Upper lobe of left lung (tissue), 6 donors: ENCODE results near the gene NTN1. TPM values are rescaled to one million over a fixed set of nuclear protein-coding genes. Genes with fewer than 3 reads are reported as not detected.

Experiments used
- ATAC-seq, 2 donors: fragments of 200-7000 bp; cut with Tn5 transposase; one replicate each; pipeline ENCODE4 v1.9.1; 2022; ENCODE audit warnings: mild to moderate bottlenecking in 2 of 2, moderate library complexity in 2 of 2; ENCODE audit not compliant: low FRiP score in 2 of 2
- DNase-seq, 2 donors: peaks; one replicate each; pipeline ENCODE4 v3.0.0-alpha.2; 2019 to 2020
- H3K27ac ChIP-seq, 4 donors: fragments of 200-600 bp; sonication (generic); one replicate each; pipeline ENCODE4 v1.5.1; 2016 to 2019
- H3K27me3 ChIP-seq, 4 donors: fragments of 200-600 bp; sonication (generic); one replicate each; pipeline ENCODE4 v1.5.1; 2017 to 2019
- H3K36me3 ChIP-seq, 4 donors: fragments of 200-600 bp; sonication (generic); one replicate each; pipeline ENCODE4 v1.5.1; 2016 to 2019
- H3K4me1 ChIP-seq, 4 donors: fragments of 200-600 bp; sonication (generic); one replicate each; pipeline ENCODE4 v1.5.1; 2018 to 2019
- H3K4me3 ChIP-seq, 4 donors: fragments of 200-600 bp; sonication (generic); one replicate each; pipeline ENCODE4 v1.5.1; 2017 to 2019; ENCODE audit warnings: mild to moderate bottlenecking in 2 of 4, moderate library complexity in 1 of 4
- H3K9me3 ChIP-seq, 4 donors: fragments of 200-600 bp; sonication (generic); one replicate each; pipeline ENCODE4 v1.5.1; 2018 to 2019
- EP300 ChIP-seq, 4 donors: sonication (generic); formaldehyde crosslinking; IDR thresholded peaks; one replicate each; pipeline ENCODE4 v1.5.1; 2017; ENCODE audit warnings: antibody characterized with exemption in 4 of 4, control low read depth in 2 of 4
- POLR2A ChIP-seq, 4 donors: fragments of 450-650 bp; IDR thresholded peaks; one replicate each; pipeline ENCODE4 v1.5.1; 2016 to 2017; ENCODE audit warnings: antibody characterized with exemption in 4 of 4, mild to moderate bottlenecking in 2 of 4
- POLR2AphosphoS5 ChIP-seq, 2 donors: sonication (generic); formaldehyde crosslinking; IDR thresholded peaks; one replicate each; pipeline ENCODE4 v1.5.1; 2017; ENCODE audit warnings: antibody characterized with exemption in 2 of 2
- WGBS, 2 donors: methylation state at CpG; one replicate each; pipeline ENCODE4 v1.1.5; 2017 to 2018; 5-methylcytosine and 5-hydroxymethylcytosine counted together
- total RNA-seq, 6 donors: library from RNA; depleted of rRNA in 4 of 6; stranded (reverse); fragments of >200 nt in 4 of 6; gene quantifications; one replicate each; pipeline versions ENCODE4 v1.1.0 to v1.2.1, GENCODE V29; 2016 to 2021
- TF ChIP-seq, protein P1 (sequence below), 6 experiments: fragments of 450-650 bp in 4 of 6; fragments of 200-600 bp in 2 of 6; sonication (generic) in 2 of 6; IDR thresholded peaks; one replicate each; pipeline ENCODE4 v1.5.1; 2016 to 2019; ENCODE audit warnings: antibody characterized with exemption in 6 of 6
- donor health status: DM: no; HTN: no; CAD: no; lungs with moderate emphysema.
- donor health status: DM: no; HTN: yes; CAD: no; lungs with severe emphysema.

The NTN1 gene
- total RNA-seq, 6 donors from 2014 or later: 2.6 to 9.1 (median 4.1) TPM

GRCh38 chr17:9241774-9242496, 220.6 kb downstream of the NTN1 start:
- Histone ChIP-seq H3K9me3 (no peaks in the 10 kb centered on the region), H3K27me3 (no peaks in the 10 kb centered on the region), H3K4me1 (peaks cover 16 to 30% (median 27%) of the 10 kb centered on the region in 4 donors), H3K27ac (peak overlapping the region; percentile 86 to 92 (median 88)), H3K36me3 (no peaks in the 10 kb centered on the region), H3K4me3 (no peak overlapping the region)
- 89 to 90% methylated on average over 14 to 16 of the region's 16 CpGs for WGBS, 2 donors
- ATAC-seq: no peak
- TF ChIP-seq, protein P1, sequence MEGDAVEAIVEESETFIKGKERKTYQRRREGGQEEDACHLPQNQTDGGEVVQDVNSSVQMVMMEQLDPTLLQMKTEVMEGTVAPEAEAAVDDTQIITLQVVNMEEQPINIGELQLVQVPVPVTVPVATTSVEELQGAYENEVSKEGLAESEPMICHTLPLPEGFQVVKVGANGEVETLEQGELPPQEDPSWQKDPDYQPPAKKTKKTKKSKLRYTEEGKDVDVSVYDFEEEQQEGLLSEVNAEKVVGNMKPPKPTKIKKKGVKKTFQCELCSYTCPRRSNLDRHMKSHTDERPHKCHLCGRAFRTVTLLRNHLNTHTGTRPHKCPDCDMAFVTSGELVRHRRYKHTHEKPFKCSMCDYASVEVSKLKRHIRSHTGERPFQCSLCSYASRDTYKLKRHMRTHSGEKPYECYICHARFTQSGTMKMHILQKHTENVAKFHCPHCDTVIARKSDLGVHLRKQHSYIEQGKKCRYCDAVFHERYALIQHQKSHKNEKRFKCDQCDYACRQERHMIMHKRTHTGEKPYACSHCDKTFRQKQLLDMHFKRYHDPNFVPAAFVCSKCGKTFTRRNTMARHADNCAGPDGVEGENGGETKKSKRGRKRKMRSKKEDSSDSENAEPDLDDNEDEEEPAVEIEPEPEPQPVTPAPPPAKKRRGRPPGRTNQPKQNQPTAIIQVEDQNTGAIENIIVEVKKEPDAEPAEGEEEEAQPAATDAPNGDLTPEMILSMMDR (IDR thresholded peaks at IDR 0.05): no peak
- TF ChIP-seq POLR2A (IDR thresholded peaks at IDR 0.05): no peak
- no peak for TF ChIP-seq EP300 (IDR thresholded peaks at IDR 0.05)
- no peak for TF ChIP-seq POLR2AphosphoS5 (IDR thresholded peaks at IDR 0.05)
- peak in 1 of 2 donors; percentile 49 for DNase-seq

DNA sequence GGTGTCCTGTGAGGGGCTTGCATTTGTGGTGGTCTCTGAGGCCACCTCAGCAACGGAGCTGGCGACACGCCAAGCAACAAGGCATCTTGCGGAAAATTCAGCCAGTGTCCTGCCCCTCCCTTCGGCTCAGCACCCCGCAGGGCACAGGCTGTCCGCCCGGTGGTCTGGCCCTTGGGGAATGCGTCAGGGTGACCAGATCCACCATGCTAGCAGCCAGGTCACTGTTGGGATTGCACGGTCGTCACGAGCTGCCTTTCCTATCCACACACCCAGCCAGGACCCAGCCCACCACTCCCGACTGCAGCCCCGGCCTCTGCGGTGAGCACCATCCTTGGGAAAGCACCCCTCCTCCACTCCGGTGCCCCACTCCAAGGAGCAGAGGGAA, 221.2 kb downstream of the NTN1 start:
- no peak overlapping the region for H3K4me3 ChIP-seq
- H3K9me3 ChIP-seq: no peaks in the 10 kb centered on the region
- TF ChIP-seq EP300 (IDR thresholded peaks at IDR 0.05) (no peak), POLR2AphosphoS5 (IDR thresholded peaks at IDR 0.05) (no peak), POLR2A (IDR thresholded peaks at IDR 0.05) (no peak)
- TF ChIP-seq, protein P1 (IDR thresholded peaks at IDR 0.05): no peak
- ATAC-seq (no peak), DNase-seq (peak in 1 of 2 donors; percentile 67)
- WGBS, 2 donors: 91 to 100% methylated on average over 3 to 12 of the region's 16 CpGs
- peaks cover 16 to 30% (median 27%) of the 10 kb centered on the region in 4 donors for H3K4me1 ChIP-seq
- H3K27ac ChIP-seq: peak overlapping the region in 3 of 4 donors; percentile 86 to 92 (median 90)
- no peaks in the 10 kb centered on the region for H3K27me3 ChIP-seq
- no peaks in the 10 kb centered on the region for H3K36me3 ChIP-seq

DNA sequence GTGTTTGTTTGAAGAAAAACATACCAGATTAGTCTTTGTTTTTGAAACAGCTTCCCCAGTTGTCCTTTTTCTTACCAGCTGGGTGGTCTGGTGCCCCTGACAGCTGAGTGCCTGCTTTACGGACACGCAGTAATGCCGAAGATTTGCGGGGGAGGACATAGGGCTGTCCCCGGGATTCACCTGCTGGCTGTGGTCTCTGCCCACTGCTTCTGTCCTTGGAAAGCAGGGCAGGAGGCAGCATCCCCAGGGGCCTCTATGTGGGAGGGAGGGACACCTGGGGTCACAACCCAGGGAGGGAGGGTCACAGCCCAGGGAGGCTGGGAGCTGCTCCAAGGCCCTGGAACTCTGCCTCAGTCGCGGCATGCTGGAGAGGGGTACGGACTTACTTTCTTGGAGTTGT, 221.7 kb downstream of the NTN1 start:
- H3K4me3 ChIP-seq: no peak overlapping the region
- H3K9me3 ChIP-seq: no peaks in the 10 kb centered on the region
- WGBS, 2 donors: 91 to 92% methylated on average over 8 of the region's 8 CpGs
- no peak for ATAC-seq
- TF ChIP-seq POLR2A (IDR thresholded peaks at IDR 0.05) (no peak), EP300 (IDR thresholded peaks at IDR 0.05) (no peak), POLR2AphosphoS5 (IDR thresholded peaks at IDR 0.05) (no peak)
- TF ChIP-seq, protein P1 (IDR thresholded peaks at IDR 0.05): no peak
- no peak for DNase-seq
- no peaks in the 10 kb centered on the region for H3K27me3 ChIP-seq
- peak overlapping the region in 2 of 4 donors; percentile 86 to 90 for H3K27ac ChIP-seq
- H3K4me1 ChIP-seq: peaks cover 16 to 30% (median 27%) of the 10 kb centered on the region in 4 donors
- H3K36me3 ChIP-seq: no peaks in the 10 kb centered on the region

DNA sequence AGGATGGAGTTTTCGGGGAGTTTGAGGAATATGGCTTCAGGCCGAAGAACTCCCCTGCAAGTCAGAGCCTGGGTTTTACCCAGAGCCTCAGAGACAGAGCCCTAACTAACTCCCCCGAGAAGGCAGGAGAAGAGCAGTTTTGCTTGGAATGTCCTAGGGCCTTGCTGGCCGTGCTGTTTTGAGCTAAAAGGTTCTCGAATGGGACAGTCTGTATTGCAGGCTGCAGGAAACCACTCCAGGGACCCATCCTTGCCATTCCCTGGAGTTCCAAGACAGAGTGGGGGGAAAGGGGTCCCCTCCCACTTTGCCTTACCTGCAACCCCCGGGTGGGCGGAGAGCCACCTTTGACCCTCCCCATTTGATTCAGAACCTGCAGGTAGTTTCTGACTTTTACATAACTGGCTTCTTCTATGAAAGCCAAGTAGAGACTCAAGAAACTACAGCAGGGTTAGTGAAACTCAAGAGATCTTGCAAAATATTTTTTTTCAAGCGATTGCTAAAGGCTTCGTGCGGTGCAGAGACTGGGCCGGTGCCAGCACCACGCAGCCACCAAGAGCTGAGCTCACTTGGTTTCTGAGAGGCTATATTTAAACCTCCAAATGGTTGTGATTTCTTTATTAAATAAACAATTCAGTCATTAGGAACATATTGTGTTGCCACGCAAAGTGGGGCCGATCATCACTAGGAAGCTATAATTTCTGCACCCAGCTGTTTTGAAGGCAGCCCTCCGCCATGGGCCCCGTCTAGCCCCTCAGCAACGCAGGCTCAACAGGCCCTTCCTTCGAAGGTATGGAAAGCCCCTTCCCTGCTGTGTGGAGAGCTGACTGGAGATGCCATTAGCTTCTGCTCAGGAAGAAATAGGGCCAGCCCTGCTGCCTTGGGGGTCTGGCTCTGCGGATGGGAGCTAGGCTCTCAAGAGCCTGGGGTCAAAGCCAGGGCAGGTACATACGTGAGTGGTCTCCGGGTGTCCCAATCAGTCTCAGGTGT, 223.0 kb downstream of the NTN1 start:
- DNase-seq (peak in 1 of 2 donors; percentile 89), ATAC-seq (no peak)
- WGBS, 2 donors: 74 to 75% methylated on average over 21 of the region's 21 CpGs
- TF ChIP-seq EP300 (IDR thresholded peaks at IDR 0.05) (no peak), POLR2A (IDR thresholded peaks at IDR 0.05) (no peak)
- TF ChIP-seq, protein P1 (IDR thresholded peaks at IDR 0.05): no peak
- peaks cover 0 to 12% (median 3%) of the 10 kb centered on the region in 4 donors for H3K36me3 ChIP-seq
- H3K4me3 ChIP-seq: no peak overlapping the region
- peak overlapping the region; percentile 18 to 64 (median 28) for H3K27ac ChIP-seq
- no peaks in the 10 kb centered on the region for H3K27me3 ChIP-seq
- no peaks in the 10 kb centered on the region for H3K9me3 ChIP-seq
- H3K4me1 ChIP-seq: peaks cover 12 to 25% (median 21%) of the 10 kb centered on the region in 4 donors
